Fibroblast of mammary gland (primary cell): ENCODE results near the gene SLC25A39.

Experiments used
- DNase-seq: peaks from one replicate; pipeline ENCODE4 v3.0.0-alpha.2; 2010; ENCODE audit warnings: low read depth
- H3K4me3 ChIP-seq: 2 replicates; pipeline ENCODE4 v1.5.1; 2011; ENCODE audit warnings: low read depth, mild to moderate bottlenecking, low read length, moderate library complexity; ENCODE audit not compliant: control insufficient read depth
- CTCF ChIP-seq: conservative IDR thresholded peaks from 2 replicates; pipeline ENCODE4 v1.5.1; 2011; ENCODE audit warnings: low read depth, low read length, inconsistent platforms; ENCODE audit not compliant: control insufficient read depth, insufficient read depth

SLC25A39 gene

DNA sequence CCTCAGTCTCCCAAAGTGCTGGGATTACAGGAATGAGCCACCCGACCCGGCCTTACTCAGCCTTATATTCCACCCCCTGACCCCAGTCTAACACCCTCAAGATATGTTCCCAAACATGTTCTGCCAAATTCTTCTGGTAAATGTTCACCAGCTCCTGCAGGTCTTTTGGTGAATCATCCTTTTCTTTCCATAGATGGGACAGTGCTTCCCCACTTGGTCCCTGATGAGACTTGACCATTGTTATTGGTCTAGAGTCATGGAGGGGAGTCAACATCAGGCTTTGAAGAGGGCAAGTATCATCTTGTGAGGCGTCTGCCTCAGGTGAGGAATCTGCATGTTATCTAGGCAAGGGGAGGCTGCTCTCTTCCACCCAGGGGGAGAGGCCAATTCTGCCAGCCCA lies 26.6 kb downstream of the SLC25A39 start:
- DNase-seq = no peak
- H3K4me3 ChIP-seq = no peak overlapping the region
- no peak for TF ChIP-seq CTCF

- TF ChIP-seq CTCF = no peak
- DNase-seq = no peak
- no peak overlapping the region for H3K4me3 ChIP-seq
These were observed 31.0 kb downstream of the SLC25A39 start for GRCh38 chr17:44293509-44294226.

DNA sequence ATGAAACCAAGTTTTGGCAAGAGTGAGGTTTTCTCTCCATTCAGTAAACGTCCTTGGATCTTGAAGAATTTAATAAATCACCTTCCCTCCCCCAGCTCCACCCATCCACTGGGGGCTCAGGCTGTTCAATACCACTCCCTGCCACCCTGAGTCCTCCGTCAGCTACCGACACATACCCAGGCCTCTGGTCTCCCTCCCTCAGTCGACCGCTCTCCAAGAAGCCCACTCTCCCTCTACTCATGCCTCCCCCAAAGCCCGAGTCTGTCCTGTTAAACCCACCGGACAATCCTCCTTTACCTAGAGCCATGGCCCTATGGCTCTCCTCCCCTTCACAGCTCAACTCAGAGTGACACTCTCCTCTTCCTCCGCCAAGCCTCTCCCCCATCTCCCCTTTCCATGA lies 37.0 kb downstream of the SLC25A39 start:
- no peak for DNase-seq
- TF ChIP-seq CTCF = no peak

DNA sequence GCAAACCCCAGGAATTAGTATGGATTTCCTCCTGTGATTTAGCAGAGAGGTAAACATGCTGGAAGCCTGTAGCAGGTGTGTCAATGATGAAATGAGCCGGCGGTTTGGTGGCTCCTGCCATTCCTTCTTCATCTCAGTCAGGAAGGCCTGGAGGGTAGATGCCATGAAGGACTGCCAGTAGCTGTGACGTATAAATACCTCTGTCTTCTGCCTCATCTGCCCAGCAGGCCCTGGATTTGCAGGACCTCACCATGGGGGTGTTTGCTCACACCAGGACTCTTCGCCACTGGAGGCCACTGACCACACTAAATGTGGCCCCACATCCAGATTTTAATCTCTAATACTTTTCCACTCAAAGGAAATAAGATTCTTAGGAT lies 40.6 kb downstream of the SLC25A39 start:
- TF ChIP-seq CTCF = no peak
- H3K4me3 ChIP-seq = no peak overlapping the region
- no peak for DNase-seq

More for the DNA sequence above, 37.0 kb downstream of the SLC25A39 start:
- no peak overlapping the region for H3K4me3 ChIP-seq

- no peak for TF ChIP-seq CTCF
- no peak overlapping the region for H3K4me3 ChIP-seq
- DNase-seq = no peak
These were observed 41.1 kb downstream of the SLC25A39 start for GRCh38 chr17:44283344-44284023.

DNA sequence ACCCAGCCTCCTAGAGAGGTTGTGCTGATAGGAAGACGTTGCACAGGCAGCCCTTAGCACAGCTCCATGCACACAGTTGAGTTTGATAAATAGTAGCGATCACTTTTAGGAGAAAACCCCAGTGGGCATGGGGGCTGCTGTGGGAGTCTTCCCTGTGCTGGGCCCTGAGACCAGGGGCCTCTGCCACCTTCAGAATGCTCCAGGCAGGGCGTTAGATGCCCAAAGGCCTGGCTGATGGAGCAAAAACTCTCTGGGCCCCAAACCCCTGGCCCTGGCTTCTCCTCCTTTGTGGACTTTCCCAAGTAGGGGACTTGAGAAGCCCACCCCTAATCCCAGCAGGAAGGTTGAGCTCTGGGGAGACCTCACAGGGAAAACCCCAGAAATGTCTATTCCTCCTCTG lies 42.4 kb downstream of the SLC25A39 start:
- no peak for TF ChIP-seq CTCF
- H3K4me3 ChIP-seq = no peak overlapping the region
- no peak for DNase-seq
